ENCODE data around the gene CA10. TPM values are rescaled to one million over a fixed set of nuclear protein-coding genes. Genes with fewer than 3 reads are reported as not detected.

CA10 gene
- total RNA-seq, 2 donors from 2014 or later, result 0.91 TPM; not detected in 1

DNA sequence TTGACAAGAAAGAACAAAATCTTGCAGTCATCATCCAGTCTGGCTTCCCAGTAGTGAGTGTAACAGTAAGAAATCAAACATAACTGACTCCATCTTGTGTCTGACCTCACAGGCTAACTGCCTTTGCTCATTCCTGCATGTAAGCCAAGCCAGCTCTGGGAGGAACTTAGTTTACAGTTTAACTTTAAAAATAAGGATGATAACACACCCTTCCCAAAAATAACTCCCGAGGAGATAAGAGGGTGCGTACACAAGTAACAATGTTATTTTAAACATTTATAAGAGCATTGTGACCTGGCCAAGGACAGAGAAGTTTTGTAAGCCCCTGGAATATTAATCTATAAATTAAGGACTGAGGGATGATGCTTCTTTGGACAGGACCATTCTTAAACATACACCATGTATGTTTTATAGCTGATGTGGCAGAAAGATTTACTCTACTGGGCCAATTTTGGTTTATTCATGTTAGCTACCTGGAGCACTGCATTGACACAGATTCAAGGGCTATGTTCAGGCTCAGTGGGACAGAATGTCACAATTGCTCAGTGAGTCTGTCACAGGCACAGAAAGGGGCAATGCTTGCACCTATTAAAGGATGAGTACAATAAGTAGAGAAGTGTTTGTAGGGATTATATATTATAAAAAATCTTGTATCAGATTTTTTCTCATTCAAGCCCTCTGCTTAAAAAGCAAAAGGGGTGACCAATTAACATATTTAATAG is 554.1 kb downstream of the CA10 start:
- Histone ChIP-seq H3K4me3 (no peak overlapping the region), H3K27ac (no peak overlapping the region), H3K27me3 (replicated peaks; ENCODE audit: insufficient read depth) (no peaks in the 10 kb centered on the region), H3K36me3 (no peaks in the 10 kb centered on the region), H3K9me3 (no peaks in the 10 kb centered on the region), H3K4me1 (replicated peaks) (no peaks in the 10 kb centered on the region)
- DNase-seq (ENCODE audit: low spot score), result no peak
- intact Hi-C loops (cut with DNase I), result no loop called here
- no peak for TF ChIP-seq POLR2AphosphoS5 (IDR thresholded peaks at IDR 0.05)
- no peak for TF ChIP-seq POLR2A (IDR thresholded peaks at IDR 0.05)
- TF ChIP-seq, protein P1, sequence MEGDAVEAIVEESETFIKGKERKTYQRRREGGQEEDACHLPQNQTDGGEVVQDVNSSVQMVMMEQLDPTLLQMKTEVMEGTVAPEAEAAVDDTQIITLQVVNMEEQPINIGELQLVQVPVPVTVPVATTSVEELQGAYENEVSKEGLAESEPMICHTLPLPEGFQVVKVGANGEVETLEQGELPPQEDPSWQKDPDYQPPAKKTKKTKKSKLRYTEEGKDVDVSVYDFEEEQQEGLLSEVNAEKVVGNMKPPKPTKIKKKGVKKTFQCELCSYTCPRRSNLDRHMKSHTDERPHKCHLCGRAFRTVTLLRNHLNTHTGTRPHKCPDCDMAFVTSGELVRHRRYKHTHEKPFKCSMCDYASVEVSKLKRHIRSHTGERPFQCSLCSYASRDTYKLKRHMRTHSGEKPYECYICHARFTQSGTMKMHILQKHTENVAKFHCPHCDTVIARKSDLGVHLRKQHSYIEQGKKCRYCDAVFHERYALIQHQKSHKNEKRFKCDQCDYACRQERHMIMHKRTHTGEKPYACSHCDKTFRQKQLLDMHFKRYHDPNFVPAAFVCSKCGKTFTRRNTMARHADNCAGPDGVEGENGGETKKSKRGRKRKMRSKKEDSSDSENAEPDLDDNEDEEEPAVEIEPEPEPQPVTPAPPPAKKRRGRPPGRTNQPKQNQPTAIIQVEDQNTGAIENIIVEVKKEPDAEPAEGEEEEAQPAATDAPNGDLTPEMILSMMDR (IDR thresholded peaks at IDR 0.05), result no peak
- 33% methylated on average over 2 of the region's 2 CpGs for WGBS

DNA sequence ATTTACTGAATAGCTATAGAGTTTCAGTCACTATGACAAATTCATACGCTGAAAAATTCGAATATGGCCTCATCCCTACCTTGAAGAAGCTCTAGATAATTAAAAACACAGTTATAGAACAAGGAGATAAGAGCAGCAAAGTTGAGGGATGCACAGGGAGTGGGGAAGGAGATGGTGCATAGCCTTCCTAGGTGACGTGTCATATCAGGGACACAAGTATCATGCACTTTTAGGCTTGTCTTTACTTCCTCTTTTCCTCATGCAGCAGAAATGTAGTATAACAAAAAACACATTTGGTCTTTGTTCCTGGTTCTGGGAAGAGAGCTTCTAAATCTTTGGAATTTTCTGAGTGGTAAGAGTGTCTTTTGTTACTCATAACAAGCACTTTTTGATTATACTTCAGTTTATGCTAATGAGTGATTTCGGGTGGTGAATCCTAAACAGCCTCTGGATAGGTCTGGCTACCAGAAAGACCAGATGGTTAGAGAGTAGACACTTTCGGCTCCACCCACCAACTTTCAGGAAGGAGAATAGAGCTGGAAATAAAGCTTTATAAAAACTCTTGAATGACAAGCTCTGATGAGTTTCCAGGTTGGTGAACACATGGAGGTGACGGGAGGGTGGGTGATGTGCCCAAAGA is 556.8 kb downstream of the CA10 start:
- Histone ChIP-seq H3K27me3 (replicated peaks; ENCODE audit: insufficient read depth) (no peaks in the 10 kb centered on the region), H3K4me1 (replicated peaks) (no peaks in the 10 kb centered on the region), H3K36me3 (no peaks in the 10 kb centered on the region), H3K27ac (no peak overlapping the region), H3K9me3 (no peaks in the 10 kb centered on the region), H3K4me3 (no peak overlapping the region)
- DNase-seq (ENCODE audit: low spot score), result no peak
- no peak for TF ChIP-seq POLR2A (IDR thresholded peaks at IDR 0.05)
- TF ChIP-seq, protein P1 (IDR thresholded peaks at IDR 0.05), result no peak
- intact Hi-C loops (cut with DNase I), result no loop called here
- WGBS, result 87% methylated on average over 6 of the region's 6 CpGs

DNA sequence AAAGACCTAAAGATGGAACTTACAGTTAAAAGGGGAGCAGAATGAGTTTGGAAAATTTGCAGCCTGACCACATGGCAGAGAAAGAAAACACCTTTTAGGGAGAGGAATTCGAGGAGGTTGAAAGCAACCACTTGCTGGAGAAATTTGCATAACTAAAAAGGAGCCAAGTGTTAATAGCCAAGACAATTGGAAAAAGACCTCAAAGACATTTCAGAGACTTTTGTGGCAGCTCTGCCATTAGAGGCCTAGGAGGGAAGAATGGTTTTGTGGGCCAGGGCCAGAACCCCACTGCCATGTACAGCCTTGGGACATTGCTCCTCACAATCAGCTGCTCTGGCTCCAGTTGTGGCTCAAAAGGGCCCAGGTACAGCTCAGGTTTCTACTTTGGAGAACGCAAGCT is 559.7 kb downstream of the CA10 start:
- 69% methylated on average over 2 of the region's 2 CpGs for WGBS

DNA sequence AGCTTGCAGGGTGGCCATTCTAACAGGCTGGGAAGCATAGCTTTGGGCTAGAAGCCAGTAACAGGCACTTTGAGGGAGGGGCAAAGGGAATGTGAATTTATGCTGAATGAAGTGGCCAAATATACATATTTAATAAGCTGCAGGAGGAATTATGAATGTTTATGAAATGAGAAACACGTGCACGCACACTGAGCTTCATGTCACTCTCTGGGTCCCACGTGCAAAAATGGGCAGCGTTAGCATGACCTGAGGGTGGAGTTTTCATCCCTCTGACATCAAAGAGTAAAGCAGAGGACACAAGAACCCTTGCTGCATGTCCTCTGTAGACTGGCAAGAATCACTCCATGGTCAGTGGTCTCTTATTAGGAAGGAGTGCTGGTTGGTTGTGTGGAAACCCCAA is 561.2 kb downstream of the CA10 start:
- no peaks in the 10 kb centered on the region for H3K9me3 ChIP-seq
- H3K27me3 ChIP-seq (replicated peaks; ENCODE audit: insufficient read depth), result no peaks in the 10 kb centered on the region
- TF ChIP-seq, protein P1 (IDR thresholded peaks at IDR 0.05), result no peak
- no peaks in the 10 kb centered on the region for H3K36me3 ChIP-seq
- H3K27ac ChIP-seq, result no peak overlapping the region
- no peak for DNase-seq (ENCODE audit: low spot score)
- H3K4me3 ChIP-seq, result no peak overlapping the region
- H3K4me1 ChIP-seq (replicated peaks), result no peaks in the 10 kb centered on the region
- intact Hi-C loops (cut with DNase I), result no loop called here
- WGBS, result 93% methylated on average over 4 of the region's 4 CpGs

More for the DNA sequence above, 559.7 kb downstream of the CA10 start:
- DNase-seq (ENCODE audit: low spot score), result no peak
- Histone ChIP-seq H3K4me3 (no peak overlapping the region), H3K4me1 (replicated peaks) (no peaks in the 10 kb centered on the region), H3K27ac (no peak overlapping the region), H3K36me3 (no peaks in the 10 kb centered on the region), H3K27me3 (replicated peaks; ENCODE audit: insufficient read depth) (no peaks in the 10 kb centered on the region), H3K9me3 (no peaks in the 10 kb centered on the region)
- intact Hi-C loops (cut with DNase I), result no loop called here
- no peak for TF ChIP-seq POLR2AphosphoS5 (IDR thresholded peaks at IDR 0.05)
- TF ChIP-seq, protein P1 (IDR thresholded peaks at IDR 0.05), result no peak
- no peak for TF ChIP-seq POLR2A (IDR thresholded peaks at IDR 0.05)
